Naive thymus-derived CD4-positive, alpha-beta T cell (primary cell): ENCODE results near the gene ADAMTS17. TPM values are rescaled to one million over a fixed set of nuclear protein-coding genes. Genes with fewer than 3 reads are reported as not detected.

Experiments used
- ATAC-seq: fragments of 150-1000 bp; cut with Tn5 transposase; 2 replicates; pipeline ENCODE4 v1.10.0; 2021; ENCODE audit warnings: mild to moderate bottlenecking, moderate library complexity
- CTCF ChIA-PET: fragments of 350-600 bp; sonication (Branson Sonifier 250); formaldehyde crosslinking; loops from one replicate; lab custom pipeline; 2021; ENCODE audit warnings: antibody characterized with exemption; lab: Charles Lee
- POLR2A ChIA-PET: fragments of 350-600 bp; sonication (Branson Sonifier 250); formaldehyde crosslinking; loops from one replicate; lab custom pipeline; 2021; ENCODE audit warnings: antibody characterized with exemption, inconsistent platforms; lab: Charles Lee
- DNase-seq, 9 donors: peaks; one replicate each; pipeline versions ENCODE4 v3.0.0 to v3.0.0-alpha.2; 2020 to 2022; ENCODE audit warnings: mixed read lengths in 1 of 9
- H3K27ac ChIP-seq: one replicate; pipeline ENCODE4 v1.7.0; 2013; ENCODE audit warnings: mild to moderate bottlenecking, low read depth, low read length, moderate library complexity
- H3K27me3 ChIP-seq, 2 donors: one replicate each; pipeline ENCODE4 v1.7.0; 2013; ENCODE audit warnings: low read length in 2 of 2, mild to moderate bottlenecking in 2 of 2, moderate library complexity in 2 of 2; ENCODE audit not compliant: control insufficient read depth in 2 of 2, insufficient read depth in 2 of 2
- H3K36me3 ChIP-seq, 3 experiments: 1 replicate in 2 of 3; 2 replicates in 1 of 3; pipeline ENCODE4 v1.7.0; 2013; ENCODE audit warnings: low read length in 3 of 3, mild to moderate bottlenecking in 3 of 3, moderate library complexity in 1 of 3; ENCODE audit not compliant: insufficient read depth in 3 of 3, control insufficient read depth in 2 of 3
- H3K4me1 ChIP-seq, 2 donors: one replicate each; pipeline ENCODE4 v1.7.0; 2013; ENCODE audit warnings: low read length in 2 of 2, mild to moderate bottlenecking in 2 of 2, moderate library complexity in 1 of 2; ENCODE audit not compliant: control insufficient read depth in 2 of 2, insufficient read depth in 2 of 2
- H3K4me3 ChIP-seq: 2 replicates; pipeline ENCODE4 v1.7.0; 2013; ENCODE audit warnings: mild to moderate bottlenecking, low read length
- H3K9me3 ChIP-seq, 3 experiments: 1 replicate in 2 of 3; 2 replicates in 1 of 3; pipeline ENCODE4 v1.7.0; 2013; ENCODE audit warnings: low read length in 3 of 3; ENCODE audit not compliant: control insufficient read depth in 2 of 3
- H3K27ac Mint-ChIP-seq, 9 donors: one replicate each; pipeline ENCODE4 v1.8.0; 2020 to 2022; ENCODE audit warnings: mixed read lengths in 9 of 9, mild to moderate bottlenecking in 8 of 9, moderate library complexity in 5 of 9, inconsistent platforms in 2 of 9
- H3K27me3 Mint-ChIP-seq, 5 donors: one replicate each; pipeline ENCODE4 v1.8.0; 2021 to 2022; ENCODE audit warnings: mixed read lengths in 5 of 5, mild to moderate bottlenecking in 1 of 5
- H3K36me3 Mint-ChIP-seq, 5 donors: one replicate each; pipeline ENCODE4 v1.8.0; 2020 to 2022; ENCODE audit warnings: mixed read lengths in 5 of 5, mild to moderate bottlenecking in 3 of 5, inconsistent platforms in 1 of 5
- H3K4me1 Mint-ChIP-seq, 7 donors: one replicate each; pipeline ENCODE4 v1.8.0; 2020 to 2022; ENCODE audit warnings: mixed read lengths in 7 of 7, mild to moderate bottlenecking in 3 of 7, inconsistent platforms in 1 of 7
- H3K4me3 Mint-ChIP-seq, 10 donors: one replicate each; pipeline ENCODE4 v1.8.0; 2020 to 2022; ENCODE audit warnings: mild to moderate bottlenecking in 10 of 10, mixed read lengths in 10 of 10, moderate library complexity in 6 of 10, inconsistent platforms in 2 of 10
- H3K9me3 Mint-ChIP-seq, 11 donors: one replicate each; pipeline ENCODE4 v1.8.0; 2020 to 2022; ENCODE audit warnings: mixed read lengths in 11 of 11, mild to moderate bottlenecking in 4 of 11, inconsistent platforms in 1 of 11, moderate library complexity in 1 of 11
- intact Hi-C, 2 donors: fragments of 100-400 bp; cut with micrococcal nuclease; formaldehyde crosslinking; loops; one replicate each; pipeline ENCODE4 v1.15.1; 2023
- polyA plus RNA-seq, 2 donors: library from polyadenylated mRNA; unstranded; fragments of 300-500 nt; fragmentation: Illumina TruSeq; gene quantifications; one replicate each; pipeline ENCODE4 v1.2.3, GENCODE V29; 2021
- total RNA-seq, 6 experiments: library from RNA in 5 of 6; stranded (reverse) in 5 of 6; gene quantifications; 1 replicate in 5 of 6; 2 replicates in 1 of 6; pipeline ENCODE4 v1.2.3 and lab custom pipeline; 2021 to 2026

The ADAMTS17 gene
- total and polyA plus RNA-seq, 7 experiments from 2014 or later: 1.5 to 13.5 (median 3.2) TPM

- no peaks in the 10 kb centered on the region for H3K9me3 ChIP-seq
- no peak for ATAC-seq
- no peak overlapping the region for H3K4me3 Mint-ChIP-seq
- H3K4me1 Mint-ChIP-seq: peaks cover 0 to 2% (median 0%) of the 10 kb centered on the region in 7 donors
- CTCF ChIA-PET: no interaction called here
- H3K27ac ChIP-seq: no peak overlapping the region
- H3K36me3 Mint-ChIP-seq: peaks cover 0 to 37% (median 12%) of the 10 kb centered on the region in 5 donors
- DNase-seq: no peak
- no peaks in the 10 kb centered on the region for H3K4me1 ChIP-seq
- intact Hi-C loops: no loop called here
- no peaks in the 10 kb centered on the region for H3K36me3 ChIP-seq
- POLR2A ChIA-PET: no interaction called here
- H3K27ac Mint-ChIP-seq: no peak overlapping the region
- peaks cover 0 to 3% (median 0%) of the 10 kb centered on the region in 11 donors for H3K9me3 Mint-ChIP-seq
- no peaks in the 10 kb centered on the region for H3K27me3 Mint-ChIP-seq
- no peak overlapping the region for H3K4me3 ChIP-seq
- H3K27me3 ChIP-seq: no peaks in the 10 kb centered on the region
Observed at GRCh38 chr15:99998661-99999101, 343.1 kb downstream of the ADAMTS17 start.

- Mint-ChIP-seq H3K36me3 (peaks cover 0 to 49% (median 17%) of the 10 kb centered on the region in 5 donors), H3K9me3 (no peaks in the 10 kb centered on the region), H3K4me1 (peaks cover 0 to 2% (median 0%) of the 10 kb centered on the region in 7 donors), H3K27me3 (no peaks in the 10 kb centered on the region), H3K27ac (no peak overlapping the region), H3K4me3 (no peak overlapping the region)
- intact Hi-C loops: no loop called here
- Histone ChIP-seq H3K4me1 (no peaks in the 10 kb centered on the region), H3K27ac (no peak overlapping the region), H3K9me3 (no peaks in the 10 kb centered on the region), H3K36me3 (peaks cover 0 to 9% (median 0%) of the 10 kb centered on the region in 3 experiments), H3K27me3 (no peaks in the 10 kb centered on the region), H3K4me3 (no peak overlapping the region)
- ChIA-PET CTCF (no interaction called here), POLR2A (no interaction called here)
- ATAC-seq (no peak), DNase-seq (no peak)
Observed at GRCh38 chr15:99997112-99997651, 344.6 kb downstream of the ADAMTS17 start.

GRCh38 chr15:99996660-99997059 lies 345.1 kb downstream of the ADAMTS17 start:
- Histone ChIP-seq H3K4me3 (no peak overlapping the region), H3K9me3 (no peaks in the 10 kb centered on the region), H3K4me1 (no peaks in the 10 kb centered on the region), H3K36me3 (peaks cover 0 to 11% (median 0%) of the 10 kb centered on the region in 3 experiments), H3K27me3 (no peaks in the 10 kb centered on the region), H3K27ac (no peak overlapping the region)
- Mint-ChIP-seq H3K9me3 (no peaks in the 10 kb centered on the region), H3K27ac (no peak overlapping the region), H3K4me3 (no peak overlapping the region), H3K36me3 (peaks cover 0 to 54% (median 23%) of the 10 kb centered on the region in 5 donors), H3K4me1 (peaks cover 0 to 2% (median 0%) of the 10 kb centered on the region in 7 donors), H3K27me3 (no peaks in the 10 kb centered on the region)
- ChIA-PET CTCF (no interaction called here), POLR2A (no interaction called here)
- DNase-seq (no peak), ATAC-seq (no peak)
- intact Hi-C loops: no loop called here

- H3K4me1 ChIP-seq: no peaks in the 10 kb centered on the region
- ChIA-PET POLR2A (no interaction called here), CTCF (no interaction called here)
- peaks cover 0 to 11% (median 0%) of the 10 kb centered on the region in 3 experiments for H3K36me3 ChIP-seq
- ATAC-seq: no peak
- Mint-ChIP-seq H3K4me1 (peaks cover 0 to 2% (median 0%) of the 10 kb centered on the region in 7 donors), H3K36me3 (peaks cover 0 to 64% (median 30%) of the 10 kb centered on the region in 5 donors), H3K27me3 (no peaks in the 10 kb centered on the region), H3K9me3 (no peaks in the 10 kb centered on the region), H3K27ac (no peak overlapping the region), H3K4me3 (no peak overlapping the region)
- H3K4me3 ChIP-seq: no peak overlapping the region
- no peak overlapping the region for H3K27ac ChIP-seq
- intact Hi-C loops: no loop called here
- H3K27me3 ChIP-seq: no peaks in the 10 kb centered on the region
- no peak for DNase-seq
- no peaks in the 10 kb centered on the region for H3K9me3 ChIP-seq
Observed at GRCh38 chr15:99995543-99995942, 346.2 kb downstream of the ADAMTS17 start.

DNA sequence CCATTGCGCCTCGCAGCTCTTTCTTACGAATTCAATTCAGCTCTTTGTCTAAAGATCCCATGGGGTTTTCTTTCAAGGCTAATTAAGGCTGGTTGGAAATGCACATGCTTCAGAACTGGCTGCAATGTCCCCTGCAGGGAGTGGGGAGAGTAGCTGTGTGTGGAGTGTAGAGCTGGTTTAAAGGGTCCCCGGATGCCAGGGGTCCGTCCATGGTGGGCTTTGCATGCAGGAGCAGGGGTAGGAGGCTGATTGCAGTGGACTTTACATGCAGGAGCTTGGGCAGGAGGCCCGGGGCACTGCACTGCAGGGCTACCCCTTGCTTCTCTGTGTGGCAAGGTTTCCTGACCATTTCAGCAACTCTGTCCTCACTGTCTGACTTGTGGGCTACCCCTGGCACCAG lies 346.9 kb downstream of the ADAMTS17 start:
- no peak for DNase-seq
- Mint-ChIP-seq H3K4me1 (peaks cover 0 to 2% (median 0%) of the 10 kb centered on the region in 7 donors), H3K27ac (peak overlapping the region in 1 of 9 donors; percentile 77), H3K9me3 (no peaks in the 10 kb centered on the region), H3K4me3 (no peak overlapping the region), H3K36me3 (peaks cover 0 to 64% (median 30%) of the 10 kb centered on the region in 5 donors), H3K27me3 (no peaks in the 10 kb centered on the region)
- intact Hi-C loops: no loop called here
- ChIA-PET CTCF (no interaction called here), POLR2A (no interaction called here)
- Histone ChIP-seq H3K36me3 (peaks cover 0 to 11% (median 0%) of the 10 kb centered on the region in 3 experiments), H3K27me3 (no peaks in the 10 kb centered on the region), H3K4me3 (no peak overlapping the region), H3K27ac (no peak overlapping the region), H3K9me3 (no peaks in the 10 kb centered on the region), H3K4me1 (no peaks in the 10 kb centered on the region)
- no peak for ATAC-seq

GRCh38 chr15:99993681-99994131 lies 348.1 kb downstream of the ADAMTS17 start:
- H3K27ac ChIP-seq: no peak overlapping the region
- peaks cover 0 to 16% (median 0%) of the 10 kb centered on the region in 3 experiments for H3K36me3 ChIP-seq
- peaks cover 0 to 74% (median 38%) of the 10 kb centered on the region in 5 donors for H3K36me3 Mint-ChIP-seq
- CTCF ChIA-PET: no interaction called here
- no peaks in the 10 kb centered on the region for H3K27me3 ChIP-seq
- no peaks in the 10 kb centered on the region for H3K4me1 Mint-ChIP-seq
- H3K4me3 Mint-ChIP-seq: no peak overlapping the region
- H3K27me3 Mint-ChIP-seq: no peaks in the 10 kb centered on the region
- intact Hi-C loops: no loop called here
- H3K4me1 ChIP-seq: no peaks in the 10 kb centered on the region
- ATAC-seq: no peak
- POLR2A ChIA-PET: no interaction called here
- H3K4me3 ChIP-seq: no peak overlapping the region
- H3K9me3 ChIP-seq: no peaks in the 10 kb centered on the region
- no peak for DNase-seq
- no peak overlapping the region for H3K27ac Mint-ChIP-seq
- peaks cover 0 to 5% (median 0%) of the 10 kb centered on the region in 11 donors for H3K9me3 Mint-ChIP-seq

GRCh38 chr15:99993262-99993661 lies 348.5 kb downstream of the ADAMTS17 start:
- Mint-ChIP-seq H3K36me3 (peaks cover 0 to 78% (median 43%) of the 10 kb centered on the region in 5 donors), H3K27ac (no peak overlapping the region), H3K4me3 (no peak overlapping the region), H3K4me1 (no peaks in the 10 kb centered on the region), H3K9me3 (peaks cover 0 to 5% (median 0%) of the 10 kb centered on the region in 11 donors), H3K27me3 (no peaks in the 10 kb centered on the region)
- no peaks in the 10 kb centered on the region for H3K9me3 ChIP-seq
- no peak for ATAC-seq
- H3K4me3 ChIP-seq: no peak overlapping the region
- no peaks in the 10 kb centered on the region for H3K27me3 ChIP-seq
- ChIA-PET CTCF (no interaction called here), POLR2A (no interaction called here)
- H3K4me1 ChIP-seq: no peaks in the 10 kb centered on the region
- H3K36me3 ChIP-seq: peaks cover 0 to 16% (median 0%) of the 10 kb centered on the region in 3 experiments
- intact Hi-C loops: no loop called here
- no peak for DNase-seq
- H3K27ac ChIP-seq: no peak overlapping the region
